ENCODE results near the gene GALNT8. TPM values are rescaled to one million over a fixed set of nuclear protein-coding genes. Genes with fewer than 3 reads are reported as not detected.

GALNT8 gene
- total RNA-seq, 2 donors from 2014 or later: 2.8 to 11.2 TPM

GRCh38 chr12:4787965-4788364, 67.8 kb downstream of the GALNT8 start:
- DNase-seq: peak; percentile 36
- Mint-ChIP-seq H3K9me3 (peaks cover 26% of the 10 kb centered on the region), H3K4me3 (no peak overlapping the region), H3K27ac (no peak overlapping the region), H3K36me3 (ENCODE audit: low read depth) (peaks cover 21% of the 10 kb centered on the region), H3K27me3 (ENCODE audit: insufficient read depth) (no peaks in the 10 kb centered on the region), H3K4me1 (no peaks in the 10 kb centered on the region)
- peaks cover 12% of the 10 kb centered on the region for H3K9me3 ChIP-seq (ENCODE audit: control insufficient read depth, low read length)
- WGBS, 2 experiments (ENCODE audit: insufficient coverage in 1 of 2, insufficient read length in 1 of 2): 90% methylated on average over 4 to 7 of the region's 7 CpGs
- H3K36me3 ChIP-seq (ENCODE audit: control insufficient read depth, insufficient read depth, low read length): no peaks in the 10 kb centered on the region
- no peaks in the 10 kb centered on the region for H3K27me3 ChIP-seq (ENCODE audit: control insufficient read depth, insufficient read depth, low read length, poor library complexity, severe bottlenecking)
- no peak overlapping the region for H3K27ac ChIP-seq (ENCODE audit: low read depth, low read length)
- H3K4me1 ChIP-seq (ENCODE audit: control insufficient read depth, insufficient read depth, low read length): no peaks in the 10 kb centered on the region
- TF ChIP-seq, protein P1, sequence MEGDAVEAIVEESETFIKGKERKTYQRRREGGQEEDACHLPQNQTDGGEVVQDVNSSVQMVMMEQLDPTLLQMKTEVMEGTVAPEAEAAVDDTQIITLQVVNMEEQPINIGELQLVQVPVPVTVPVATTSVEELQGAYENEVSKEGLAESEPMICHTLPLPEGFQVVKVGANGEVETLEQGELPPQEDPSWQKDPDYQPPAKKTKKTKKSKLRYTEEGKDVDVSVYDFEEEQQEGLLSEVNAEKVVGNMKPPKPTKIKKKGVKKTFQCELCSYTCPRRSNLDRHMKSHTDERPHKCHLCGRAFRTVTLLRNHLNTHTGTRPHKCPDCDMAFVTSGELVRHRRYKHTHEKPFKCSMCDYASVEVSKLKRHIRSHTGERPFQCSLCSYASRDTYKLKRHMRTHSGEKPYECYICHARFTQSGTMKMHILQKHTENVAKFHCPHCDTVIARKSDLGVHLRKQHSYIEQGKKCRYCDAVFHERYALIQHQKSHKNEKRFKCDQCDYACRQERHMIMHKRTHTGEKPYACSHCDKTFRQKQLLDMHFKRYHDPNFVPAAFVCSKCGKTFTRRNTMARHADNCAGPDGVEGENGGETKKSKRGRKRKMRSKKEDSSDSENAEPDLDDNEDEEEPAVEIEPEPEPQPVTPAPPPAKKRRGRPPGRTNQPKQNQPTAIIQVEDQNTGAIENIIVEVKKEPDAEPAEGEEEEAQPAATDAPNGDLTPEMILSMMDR (conservative IDR thresholded peaks at IDR 0.05): no peak
- H3K9ac ChIP-seq (ENCODE audit: extremely low read depth, low read length, poor library complexity, severe bottlenecking): no peak overlapping the region
- no peak overlapping the region for H3K4me3 ChIP-seq (ENCODE audit: low read length)

- Histone ChIP-seq H3K4me1 (ENCODE audit: control insufficient read depth, insufficient read depth, low read length) (no peaks in the 10 kb centered on the region), H3K9ac (ENCODE audit: extremely low read depth, low read length, poor library complexity, severe bottlenecking) (no peak overlapping the region), H3K36me3 (ENCODE audit: control insufficient read depth, insufficient read depth, low read length) (no peaks in the 10 kb centered on the region), H3K9me3 (ENCODE audit: control insufficient read depth, low read length) (peaks cover 5% of the 10 kb centered on the region), H3K27me3 (ENCODE audit: control insufficient read depth, insufficient read depth, low read length, poor library complexity, severe bottlenecking) (no peaks in the 10 kb centered on the region), H3K4me3 (ENCODE audit: low read length) (no peak overlapping the region), H3K27ac (ENCODE audit: low read depth, low read length) (no peak overlapping the region)
- Mint-ChIP-seq H3K4me3 (no peak overlapping the region), H3K9me3 (peaks cover 13% of the 10 kb centered on the region), H3K4me1 (no peaks in the 10 kb centered on the region), H3K27me3 (ENCODE audit: insufficient read depth) (no peaks in the 10 kb centered on the region), H3K36me3 (ENCODE audit: low read depth) (peaks cover 13% of the 10 kb centered on the region), H3K27ac (no peak overlapping the region)
- TF ChIP-seq, protein P1 (conservative IDR thresholded peaks at IDR 0.05): no peak
- WGBS, 2 experiments (ENCODE audit: insufficient coverage in 1 of 2, insufficient read length in 1 of 2): 94% methylated on average over 8 to 9 of the region's 9 CpGs
- DNase-seq: peak; percentile 24
These were observed 69.6 kb downstream of the GALNT8 start for GRCh38 chr12:4789776-4790175.

- H3K36me3 ChIP-seq (ENCODE audit: control insufficient read depth, insufficient read depth, low read length): no peaks in the 10 kb centered on the region
- H3K9me3 Mint-ChIP-seq: peaks cover 12% of the 10 kb centered on the region
- TF ChIP-seq, protein P1 (conservative IDR thresholded peaks at IDR 0.05): no peak
- 90 to 100% methylated on average over 2 to 3 of the region's 3 CpGs for WGBS, 2 experiments (ENCODE audit: insufficient coverage in 1 of 2, insufficient read length in 1 of 2)
- peaks cover 2% of the 10 kb centered on the region for H3K27me3 ChIP-seq (ENCODE audit: control insufficient read depth, insufficient read depth, low read length, poor library complexity, severe bottlenecking)
- H3K4me3 ChIP-seq (ENCODE audit: low read length): no peak overlapping the region
- H3K9ac ChIP-seq (ENCODE audit: extremely low read depth, low read length, poor library complexity, severe bottlenecking): no peak overlapping the region
- no peak overlapping the region for H3K4me3 Mint-ChIP-seq
- no peaks in the 10 kb centered on the region for H3K4me1 Mint-ChIP-seq
- DNase-seq: no peak
- no peaks in the 10 kb centered on the region for H3K4me1 ChIP-seq (ENCODE audit: control insufficient read depth, insufficient read depth, low read length)
- no peaks in the 10 kb centered on the region for H3K27me3 Mint-ChIP-seq (ENCODE audit: insufficient read depth)
- peaks cover 12% of the 10 kb centered on the region for H3K36me3 Mint-ChIP-seq (ENCODE audit: low read depth)
- peaks cover 5% of the 10 kb centered on the region for H3K9me3 ChIP-seq (ENCODE audit: control insufficient read depth, low read length)
- H3K27ac ChIP-seq (ENCODE audit: low read depth, low read length): no peak overlapping the region
- H3K27ac Mint-ChIP-seq: no peak overlapping the region
These were observed 71.3 kb downstream of the GALNT8 start for GRCh38 chr12:4791497-4791896.
